Activated CD8-positive, alpha-beta memory T cell treated with anti-CD3 and anti-CD28 coated beads for 36 hours (primary cell): ENCODE measurements around the gene EIF5AL1. TPM values are rescaled to one million over a fixed set of nuclear protein-coding genes. Genes with fewer than 3 reads are reported as not detected.
"Not testable (repeated sequence)": the region's sequence is repeated elsewhere in the genome, so short reads cannot be mapped to it uniquely, and the experiment has no call there.

Experiments
- CTCF ChIA-PET: fragments of 350-600 bp; sonication (Branson Sonifier 250); formaldehyde crosslinking; loops from one replicate; lab custom pipeline; 2021; ENCODE audit warnings: antibody characterized with exemption; lab: Charles Lee
- POLR2A ChIA-PET: fragments of 350-600 bp; sonication (Branson Sonifier 250); formaldehyde crosslinking; loops from one replicate; lab custom pipeline; 2021; ENCODE audit warnings: antibody characterized with exemption; lab: Charles Lee
- total RNA-seq, 2 experiments: library from RNA; stranded (reverse); gene quantifications; one replicate each; pipeline ENCODE4 v1.2.3, GENCODE V29; 2021

The EIF5AL1 gene
- total RNA-seq: 1 to 10 TPM; 3.2 to 3.3 TPM

- POLR2A ChIA-PET, CTCF ChIA-PET: not testable (repeated sequence)
Observed at GRCh38 chr10:79511891-79512583, at the start of gene EIF5AL1. EIF5AL1 (plus strand) TSS chr10:79512533; CDS start chr10:79512650, 117 bp downstream.

- POLR2A ChIA-PET: no interaction called here
- CTCF ChIA-PET: interaction anchor here (1.3 kb wide), 1 partner anchor 63 kb away, joined by 3 read pairs; no protein-coding TSS in a partner anchor
Observed at GRCh38 chr10:79463578-79464496, 48.5 kb upstream of the EIF5AL1 start.

GRCh38 chr10:79465341-79465740 lies 47.0 kb upstream of the EIF5AL1 start:
- ChIA-PET POLR2A (no interaction called here), CTCF (interaction anchor here (0.7 kb wide), 1 partner anchor 91 kb away, joined by 3 read pairs; no protein-coding TSS in a partner anchor)

- POLR2A ChIA-PET: no interaction called here
- CTCF ChIA-PET: interaction anchor here (0.6 to 3.1 kb wide), 14 partner anchors 8 to 1905 kb away, joined by 3 to 19 read pairs (median 4); partner anchors contain the start of gene ZCCHC24
Observed at GRCh38 chr10:79468015-79468560, 44.2 kb upstream of the EIF5AL1 start.

- POLR2A ChIA-PET: no interaction called here
- CTCF ChIA-PET: interaction anchor here (1.6 to 3.1 kb wide), 2 partner anchors 95 to 175 kb away, joined by 3 to 19 read pairs; no protein-coding TSS in a partner anchor
Observed at GRCh38 chr10:79468841-79469585, 43.3 kb upstream of the EIF5AL1 start.

- CTCF ChIA-PET: interaction anchor here (3.1 kb wide), 1 partner anchor 96 kb away, joined by 19 read pairs; no protein-coding TSS in a partner anchor
- POLR2A ChIA-PET: no interaction called here
Observed at GRCh38 chr10:79470096-79470495, 42.2 kb upstream of the EIF5AL1 start.

GRCh38 chr10:79471776-79472175 lies 40.6 kb upstream of the EIF5AL1 start:
- ChIA-PET POLR2A (no interaction called here), CTCF (interaction anchor here (1.1 kb wide), 1 partner anchor 97 kb away, joined by 3 read pairs; no protein-coding TSS in a partner anchor)

GRCh38 chr10:79472449-79472848 lies 39.9 kb upstream of the EIF5AL1 start:
- ChIA-PET CTCF (no interaction called here), POLR2A (no interaction called here)

- ChIA-PET CTCF (no interaction called here), POLR2A (no interaction called here)
Observed at GRCh38 chr10:79472951-79473350, 39.4 kb upstream of the EIF5AL1 start.

- ChIA-PET POLR2A (no interaction called here), CTCF (interaction anchor here (1.3 kb wide), 1 partner anchor 14 kb away, joined by 4 read pairs; no protein-coding TSS in a partner anchor)
Observed at GRCh38 chr10:79473496-79474095, 38.7 kb upstream of the EIF5AL1 start.

- POLR2A ChIA-PET: no interaction called here
- CTCF ChIA-PET: interaction anchor here (1.1 to 1.3 kb wide), 2 partner anchors 8 to 12 kb away, joined by 4 read pairs; no protein-coding TSS in a partner anchor
Observed at GRCh38 chr10:79475119-79475653, 37.1 kb upstream of the EIF5AL1 start.

GRCh38 chr10:79475877-79476276 lies 36.5 kb upstream of the EIF5AL1 start:
- POLR2A ChIA-PET: no interaction called here
- CTCF ChIA-PET: interaction anchor here (1.1 kb wide), 1 partner anchor 8 kb away, joined by 4 read pairs; no protein-coding TSS in a partner anchor

GRCh38 chr10:79476645-79477044 lies 35.7 kb upstream of the EIF5AL1 start:
- ChIA-PET POLR2A (no interaction called here), CTCF (no interaction called here)

GRCh38 chr10:79477456-79477855 lies 34.9 kb upstream of the EIF5AL1 start:
- ChIA-PET POLR2A (no interaction called here), CTCF (interaction anchor here (0.6 kb wide), 1 partner anchor 10 kb away, joined by 3 read pairs; no protein-coding TSS in a partner anchor)

- POLR2A ChIA-PET: no interaction called here
- CTCF ChIA-PET: no interaction called here
Observed at GRCh38 chr10:79479283-79479909, 32.9 kb upstream of the EIF5AL1 start.

- POLR2A ChIA-PET: no interaction called here
Observed at GRCh38 chr10:79482304-79482703, 30.0 kb upstream of the EIF5AL1 start.

GRCh38 chr10:79482741-79483140 lies 29.6 kb upstream of the EIF5AL1 start:
- POLR2A ChIA-PET: no interaction called here
- CTCF ChIA-PET: no interaction called here

More at GRCh38 chr10:79482304-79482703, 30.0 kb upstream of the EIF5AL1 start:
- CTCF ChIA-PET: no interaction called here

GRCh38 chr10:79483299-79483698 lies 29.0 kb upstream of the EIF5AL1 start:
- POLR2A ChIA-PET: no interaction called here
- CTCF ChIA-PET: no interaction called here
